Neural cell (in vitro differentiated cells): ENCODE data around the gene CPXM2. TPM values are rescaled to one million over a fixed set of nuclear protein-coding genes. Genes with fewer than 3 reads are reported as not detected.

Source experiments
- H2AFZ ChIP-seq: fragments of 200-600, 300-800 bp; sonication (generic), shearing (Covaris generic); 2 replicates; pipeline ENCODE4 v1.6.0; 2014; ENCODE audit warnings: low read depth, mild to moderate bottlenecking, antibody characterized with exemption, low read length, moderate library complexity
- H3F3A ChIP-seq: fragments of 200-600 bp; shearing (Covaris generic); 2 replicates; pipeline ENCODE4 v1.6.1; 2016; ENCODE audit warnings: mild to moderate bottlenecking, moderate library complexity, mixed read lengths, antibody characterized with exemption, low read length; ENCODE audit not compliant: insufficient read depth, poor library complexity, severe bottlenecking
- H3K27ac ChIP-seq: fragments of 200-600, 300-800 bp; sonication (generic), shearing (Covaris generic); 2 replicates; pipeline ENCODE4 v1.5.1; 2014; ENCODE audit warnings: mild to moderate bottlenecking, low read length, moderate library complexity
- H3K27me3 ChIP-seq: fragments of 300-800, 200-600 bp; sonication (generic), shearing (Covaris generic); 2 replicates; pipeline ENCODE4 v1.6.0; 2014; ENCODE audit warnings: mild to moderate bottlenecking, low read depth, low read length, moderate library complexity; ENCODE audit not compliant: insufficient read depth
- H3K36me3 ChIP-seq: fragments of 300-800, 200-600 bp; sonication (generic), shearing (Covaris generic); 2 replicates; pipeline ENCODE4 v1.5.1; 2014; ENCODE audit warnings: mild to moderate bottlenecking, antibody characterized with exemption, low read length, moderate library complexity; ENCODE audit not compliant: insufficient read depth
- H3K4me2 ChIP-seq: fragments of 300-800, 200-600 bp; sonication (generic), shearing (Covaris generic); 2 replicates; pipeline ENCODE4 v1.6.0; 2014; ENCODE audit warnings: mild to moderate bottlenecking, low read length
- H3K4me3 ChIP-seq: fragments of 300-800, 200-600 bp; sonication (generic), shearing (Covaris generic); 2 replicates; pipeline ENCODE4 v1.5.1; 2014; ENCODE audit warnings: mild to moderate bottlenecking, low read length, moderate library complexity
- H3K79me2 ChIP-seq: fragments of 200-600 bp; shearing (Covaris generic); replicated peaks from 2 replicates; pipeline ENCODE4 v1.6.0; 2014; ENCODE audit warnings: mild to moderate bottlenecking, low read length, moderate library complexity; ENCODE audit not compliant: insufficient read depth
- H3K9ac ChIP-seq: fragments of 300-800, 200-600 bp; sonication (generic), shearing (Covaris generic); 2 replicates; pipeline ENCODE4 v1.6.1; 2016; ENCODE audit warnings: mild to moderate bottlenecking, low read length, mixed read lengths
- H3K9me2 ChIP-seq: fragments of 200-600 bp; shearing (Covaris generic); 2 replicates; pipeline ENCODE4 v1.6.1; 2016; ENCODE audit warnings: mild to moderate bottlenecking, low read length, mixed read lengths; ENCODE audit not compliant: insufficient read depth
- H3K9me3 ChIP-seq: fragments of 200-600, 300-800 bp; sonication (generic), shearing (Covaris generic); 2 replicates; pipeline ENCODE4 v1.6.1; 2016; ENCODE audit warnings: mild to moderate bottlenecking, mixed run types, low read length, moderate library complexity, mixed read lengths
- H4K20me1 ChIP-seq: fragments of 200-600 bp; shearing (Covaris generic); 2 replicates; pipeline ENCODE4 v1.6.1; 2016; ENCODE audit warnings: mild to moderate bottlenecking, mixed run types; ENCODE audit not compliant: insufficient read depth
- EP300 ChIP-seq: fragments of 450-650 bp; conservative IDR thresholded peaks from 2 replicates; pipeline ENCODE4 v1.6.1; 2014; ENCODE audit warnings: antibody characterized with exemption, mild to moderate bottlenecking, moderate library complexity; ENCODE audit not compliant: poor library complexity, severe bottlenecking
- EZH2 ChIP-seq: fragments of 200-600, 300-800 bp; shearing (Covaris generic), sonication (generic); IDR thresholded peaks from 2 replicates; pipeline ENCODE4 v1.6.1; 2014; ENCODE audit warnings: antibody characterized with exemption, low read length, borderline replicate concordance, mild to moderate bottlenecking; ENCODE audit not compliant: insufficient read depth, poor library complexity, severe bottlenecking
- MXI1 ChIP-seq: fragments of 450-650 bp; conservative IDR thresholded peaks from 2 replicates; pipeline ENCODE4 v1.6.1; 2014; ENCODE audit warnings: antibody characterized with exemption, mild to moderate bottlenecking; ENCODE audit not compliant: poor library complexity, severe bottlenecking
- POLR2AphosphoS5 ChIP-seq: IDR thresholded peaks from 2 replicates; pipeline ENCODE4 v1.6.1; 2012
- SMC3 ChIP-seq: fragments of 450-650 bp; conservative IDR thresholded peaks from 2 replicates; pipeline ENCODE4 v1.6.1; 2014; ENCODE audit warnings: antibody characterized with exemption, mild to moderate bottlenecking, moderate library complexity; ENCODE audit not compliant: poor library complexity
- TAF1 ChIP-seq: IDR thresholded peaks from 2 replicates; pipeline ENCODE4 v1.6.1; 2012; ENCODE audit warnings: low read depth
- polyA plus RNA-seq: library from polyadenylated mRNA; depleted of rRNA; stranded (reverse); fragments of >200 nt; gene quantifications from 2 replicates; pipeline ENCODE4 v1.2.3, GENCODE V29; 2014
- TF ChIP-seq, protein P1 (sequence below): IDR thresholded peaks from 2 replicates; pipeline ENCODE4 v1.6.1; 2012; ENCODE audit warnings: borderline replicate concordance
- TF ChIP-seq, protein P2 (sequence below): fragments of 450-650 bp; IDR thresholded peaks from 2 replicates; pipeline ENCODE4 v1.5.1; 2014; ENCODE audit warnings: antibody characterized with exemption, mild to moderate bottlenecking, moderate library complexity; ENCODE audit not compliant: poor library complexity, severe bottlenecking

CPXM2 gene
- polyA plus RNA-seq, 1 donor from 2014 or later: not detected

DNA sequence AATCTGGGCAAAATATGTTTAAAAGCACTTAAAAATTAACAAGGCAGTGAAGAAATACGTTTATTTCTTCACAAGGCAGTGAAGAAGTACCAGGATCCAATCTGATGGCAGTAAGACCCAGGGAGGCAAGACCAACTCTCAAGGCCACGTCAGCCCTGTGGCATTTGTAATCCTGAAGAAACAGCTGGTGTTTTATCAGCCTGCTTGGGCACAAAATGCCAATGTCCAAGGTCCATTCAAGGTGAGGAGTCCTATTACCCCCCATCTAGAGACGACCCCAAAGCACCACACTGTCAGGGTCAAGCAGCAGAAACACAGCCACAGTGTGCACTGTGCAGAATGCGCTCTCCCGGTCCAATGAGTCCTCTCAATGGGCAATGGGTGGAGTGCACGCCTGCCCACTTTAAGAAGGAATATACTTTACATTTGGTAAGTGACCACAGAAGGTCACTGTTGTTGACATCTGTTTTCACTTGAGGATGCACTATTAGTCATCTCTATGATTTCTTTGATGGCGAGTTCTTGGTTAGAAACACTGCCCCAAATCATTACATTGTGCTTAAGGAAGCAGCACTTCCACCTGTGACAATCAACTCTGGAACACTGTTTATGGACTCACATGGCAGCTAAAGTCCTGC lies 12.8 kb downstream of the CPXM2 start:
- no peaks in the 10 kb centered on the region for H3F3A ChIP-seq
- H3K4me3 ChIP-seq: no peak overlapping the region
- H3K9me2 ChIP-seq: no peaks in the 10 kb centered on the region
- H3K9ac ChIP-seq: no peak overlapping the region
- H3K9me3 ChIP-seq: no peaks in the 10 kb centered on the region
- no peaks in the 10 kb centered on the region for H3K27me3 ChIP-seq
- no peaks in the 10 kb centered on the region for H4K20me1 ChIP-seq
- no peak overlapping the region for H3K27ac ChIP-seq
- H2AFZ ChIP-seq: no peak overlapping the region
- H3K36me3 ChIP-seq: no peaks in the 10 kb centered on the region
- H3K79me2 ChIP-seq: no peaks in the 10 kb centered on the region
- TF ChIP-seq POLR2AphosphoS5 (no peak), MXI1 (no peak), SMC3 (no peak), TAF1 (no peak)
- TF ChIP-seq, protein P1, sequence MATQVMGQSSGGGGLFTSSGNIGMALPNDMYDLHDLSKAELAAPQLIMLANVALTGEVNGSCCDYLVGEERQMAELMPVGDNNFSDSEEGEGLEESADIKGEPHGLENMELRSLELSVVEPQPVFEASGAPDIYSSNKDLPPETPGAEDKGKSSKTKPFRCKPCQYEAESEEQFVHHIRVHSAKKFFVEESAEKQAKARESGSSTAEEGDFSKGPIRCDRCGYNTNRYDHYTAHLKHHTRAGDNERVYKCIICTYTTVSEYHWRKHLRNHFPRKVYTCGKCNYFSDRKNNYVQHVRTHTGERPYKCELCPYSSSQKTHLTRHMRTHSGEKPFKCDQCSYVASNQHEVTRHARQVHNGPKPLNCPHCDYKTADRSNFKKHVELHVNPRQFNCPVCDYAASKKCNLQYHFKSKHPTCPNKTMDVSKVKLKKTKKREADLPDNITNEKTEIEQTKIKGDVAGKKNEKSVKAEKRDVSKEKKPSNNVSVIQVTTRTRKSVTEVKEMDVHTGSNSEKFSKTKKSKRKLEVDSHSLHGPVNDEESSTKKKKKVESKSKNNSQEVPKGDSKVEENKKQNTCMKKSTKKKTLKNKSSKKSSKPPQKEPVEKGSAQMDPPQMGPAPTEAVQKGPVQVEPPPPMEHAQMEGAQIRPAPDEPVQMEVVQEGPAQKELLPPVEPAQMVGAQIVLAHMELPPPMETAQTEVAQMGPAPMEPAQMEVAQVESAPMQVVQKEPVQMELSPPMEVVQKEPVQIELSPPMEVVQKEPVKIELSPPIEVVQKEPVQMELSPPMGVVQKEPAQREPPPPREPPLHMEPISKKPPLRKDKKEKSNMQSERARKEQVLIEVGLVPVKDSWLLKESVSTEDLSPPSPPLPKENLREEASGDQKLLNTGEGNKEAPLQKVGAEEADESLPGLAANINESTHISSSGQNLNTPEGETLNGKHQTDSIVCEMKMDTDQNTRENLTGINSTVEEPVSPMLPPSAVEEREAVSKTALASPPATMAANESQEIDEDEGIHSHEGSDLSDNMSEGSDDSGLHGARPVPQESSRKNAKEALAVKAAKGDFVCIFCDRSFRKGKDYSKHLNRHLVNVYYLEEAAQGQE: no peak
- TF ChIP-seq, protein P2, sequence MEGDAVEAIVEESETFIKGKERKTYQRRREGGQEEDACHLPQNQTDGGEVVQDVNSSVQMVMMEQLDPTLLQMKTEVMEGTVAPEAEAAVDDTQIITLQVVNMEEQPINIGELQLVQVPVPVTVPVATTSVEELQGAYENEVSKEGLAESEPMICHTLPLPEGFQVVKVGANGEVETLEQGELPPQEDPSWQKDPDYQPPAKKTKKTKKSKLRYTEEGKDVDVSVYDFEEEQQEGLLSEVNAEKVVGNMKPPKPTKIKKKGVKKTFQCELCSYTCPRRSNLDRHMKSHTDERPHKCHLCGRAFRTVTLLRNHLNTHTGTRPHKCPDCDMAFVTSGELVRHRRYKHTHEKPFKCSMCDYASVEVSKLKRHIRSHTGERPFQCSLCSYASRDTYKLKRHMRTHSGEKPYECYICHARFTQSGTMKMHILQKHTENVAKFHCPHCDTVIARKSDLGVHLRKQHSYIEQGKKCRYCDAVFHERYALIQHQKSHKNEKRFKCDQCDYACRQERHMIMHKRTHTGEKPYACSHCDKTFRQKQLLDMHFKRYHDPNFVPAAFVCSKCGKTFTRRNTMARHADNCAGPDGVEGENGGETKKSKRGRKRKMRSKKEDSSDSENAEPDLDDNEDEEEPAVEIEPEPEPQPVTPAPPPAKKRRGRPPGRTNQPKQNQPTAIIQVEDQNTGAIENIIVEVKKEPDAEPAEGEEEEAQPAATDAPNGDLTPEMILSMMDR: no peak
- no peak overlapping the region for H3K4me2 ChIP-seq

- H3K27ac ChIP-seq: no peak overlapping the region
- no peak overlapping the region for H3K4me3 ChIP-seq
- no peaks in the 10 kb centered on the region for H3F3A ChIP-seq
- H3K27me3 ChIP-seq: no peaks in the 10 kb centered on the region
- no peak overlapping the region for H2AFZ ChIP-seq
- TF ChIP-seq, protein P1: no peak
- no peak for TF ChIP-seq POLR2AphosphoS5
- TF ChIP-seq EZH2: no peak
- no peak for TF ChIP-seq SMC3
- TF ChIP-seq MXI1: no peak
- no peak for TF ChIP-seq EP300
- TF ChIP-seq, protein P2: no peak
- TF ChIP-seq TAF1: no peak
- no peak overlapping the region for H3K4me2 ChIP-seq
- H3K9ac ChIP-seq: no peak overlapping the region
- no peaks in the 10 kb centered on the region for H3K9me2 ChIP-seq
- H4K20me1 ChIP-seq: no peaks in the 10 kb centered on the region
- H3K36me3 ChIP-seq: no peaks in the 10 kb centered on the region
- H3K79me2 ChIP-seq: no peaks in the 10 kb centered on the region
- no peaks in the 10 kb centered on the region for H3K9me3 ChIP-seq
Observed at GRCh38 chr10:123870260-123870659, 21.3 kb downstream of the CPXM2 start.
